ENCODE results near the gene KCNK15.

DNA sequence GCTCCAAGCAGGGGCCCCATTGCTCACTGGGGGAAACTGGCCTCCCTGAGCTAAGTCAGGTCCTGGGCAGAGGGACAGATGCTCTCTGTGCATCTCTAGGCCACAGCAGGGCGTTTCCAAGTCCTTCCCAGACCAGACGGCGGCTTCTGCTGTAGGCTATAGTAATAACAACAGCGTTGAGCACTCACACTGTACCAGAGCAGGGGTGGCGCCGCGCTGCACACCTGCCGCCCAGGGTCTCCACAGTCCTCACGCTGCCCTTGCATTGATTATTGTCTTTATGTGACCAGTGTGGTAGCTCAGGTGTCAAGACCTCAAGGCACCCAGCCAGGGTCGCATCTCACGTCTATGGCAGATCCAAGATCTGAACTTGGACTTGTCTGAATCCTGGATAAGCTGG is 45.4 kb upstream of the KCNK15 start:
- TF ChIP-seq, protein P1, sequence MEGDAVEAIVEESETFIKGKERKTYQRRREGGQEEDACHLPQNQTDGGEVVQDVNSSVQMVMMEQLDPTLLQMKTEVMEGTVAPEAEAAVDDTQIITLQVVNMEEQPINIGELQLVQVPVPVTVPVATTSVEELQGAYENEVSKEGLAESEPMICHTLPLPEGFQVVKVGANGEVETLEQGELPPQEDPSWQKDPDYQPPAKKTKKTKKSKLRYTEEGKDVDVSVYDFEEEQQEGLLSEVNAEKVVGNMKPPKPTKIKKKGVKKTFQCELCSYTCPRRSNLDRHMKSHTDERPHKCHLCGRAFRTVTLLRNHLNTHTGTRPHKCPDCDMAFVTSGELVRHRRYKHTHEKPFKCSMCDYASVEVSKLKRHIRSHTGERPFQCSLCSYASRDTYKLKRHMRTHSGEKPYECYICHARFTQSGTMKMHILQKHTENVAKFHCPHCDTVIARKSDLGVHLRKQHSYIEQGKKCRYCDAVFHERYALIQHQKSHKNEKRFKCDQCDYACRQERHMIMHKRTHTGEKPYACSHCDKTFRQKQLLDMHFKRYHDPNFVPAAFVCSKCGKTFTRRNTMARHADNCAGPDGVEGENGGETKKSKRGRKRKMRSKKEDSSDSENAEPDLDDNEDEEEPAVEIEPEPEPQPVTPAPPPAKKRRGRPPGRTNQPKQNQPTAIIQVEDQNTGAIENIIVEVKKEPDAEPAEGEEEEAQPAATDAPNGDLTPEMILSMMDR (IDR thresholded peaks at IDR 0.05) = no peak
- no peak for TF ChIP-seq POLR2A (IDR thresholded peaks at IDR 0.05; ENCODE audit: low read depth)
